ENCODE results near the gene TGM2. TPM values are rescaled to one million over a fixed set of nuclear protein-coding genes. Genes with fewer than 3 reads are reported as not detected.

TGM2 gene
- total RNA-seq, 2 experiments from 2014 or later = 0.35 TPM

DNA sequence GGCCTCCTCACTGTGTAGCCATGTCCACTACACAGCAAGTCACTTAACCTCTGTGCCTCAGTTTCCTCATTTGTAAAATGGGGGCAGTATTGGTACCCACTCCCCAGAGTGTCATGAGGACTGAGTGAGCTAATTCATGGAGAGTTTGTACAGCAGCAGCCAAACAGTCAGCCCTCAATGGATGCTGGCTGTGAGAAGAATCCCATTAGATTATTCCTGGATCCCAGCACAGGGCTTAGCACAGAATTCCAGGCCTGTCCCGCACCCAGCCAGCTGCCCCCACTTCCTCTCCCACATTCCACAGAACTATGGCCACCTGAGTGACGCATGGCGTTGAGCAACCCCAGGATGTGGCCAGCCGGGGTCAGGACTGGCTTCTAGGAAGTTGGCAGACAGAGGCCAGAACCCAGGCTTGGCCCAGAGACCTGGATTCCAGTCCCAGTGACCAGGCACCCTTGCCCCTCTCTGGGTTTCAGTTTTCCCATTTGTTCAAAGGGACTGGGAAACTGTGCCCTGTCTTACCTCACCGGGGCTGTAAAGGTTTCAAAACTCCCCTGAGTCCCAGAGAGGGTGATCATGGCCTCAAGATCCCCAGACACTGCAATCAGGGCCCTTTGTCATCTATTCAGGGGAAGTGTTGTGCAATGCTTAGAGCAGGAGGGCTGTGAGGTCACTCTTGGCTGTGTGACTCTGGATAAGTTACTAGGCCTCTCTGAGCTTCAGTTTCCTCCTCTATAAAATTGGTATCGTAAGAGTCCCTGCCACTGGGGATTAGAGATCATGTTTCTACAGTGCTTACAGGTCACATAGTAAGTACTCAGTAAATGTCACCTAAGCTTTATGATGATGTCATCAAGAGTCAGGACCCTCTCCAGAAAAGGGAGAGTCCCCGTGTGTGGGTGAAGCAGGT is 3.0 kb upstream of the TGM2 start:
- ATAC-seq (no peak), DNase-seq (no peak)
- no peak overlapping the region for H3K4me3 Mint-ChIP-seq
- no peaks in the 10 kb centered on the region for H3K36me3 Mint-ChIP-seq
- CTCF ChIA-PET = interaction anchor here (1.1 to 2.5 kb wide), 5 partner anchors 16 to 110 kb away, joined by 3 to 14 read pairs (median 7); no protein-coding TSS in a partner anchor
- H3K27ac Mint-ChIP-seq = no peak overlapping the region
- H3K4me1 Mint-ChIP-seq = peaks cover 20% of the 10 kb centered on the region
- peaks cover 28% of the 10 kb centered on the region for H3K27me3 Mint-ChIP-seq
- no peaks in the 10 kb centered on the region for H3K9me3 Mint-ChIP-seq (ENCODE audit: low read depth)

DNA sequence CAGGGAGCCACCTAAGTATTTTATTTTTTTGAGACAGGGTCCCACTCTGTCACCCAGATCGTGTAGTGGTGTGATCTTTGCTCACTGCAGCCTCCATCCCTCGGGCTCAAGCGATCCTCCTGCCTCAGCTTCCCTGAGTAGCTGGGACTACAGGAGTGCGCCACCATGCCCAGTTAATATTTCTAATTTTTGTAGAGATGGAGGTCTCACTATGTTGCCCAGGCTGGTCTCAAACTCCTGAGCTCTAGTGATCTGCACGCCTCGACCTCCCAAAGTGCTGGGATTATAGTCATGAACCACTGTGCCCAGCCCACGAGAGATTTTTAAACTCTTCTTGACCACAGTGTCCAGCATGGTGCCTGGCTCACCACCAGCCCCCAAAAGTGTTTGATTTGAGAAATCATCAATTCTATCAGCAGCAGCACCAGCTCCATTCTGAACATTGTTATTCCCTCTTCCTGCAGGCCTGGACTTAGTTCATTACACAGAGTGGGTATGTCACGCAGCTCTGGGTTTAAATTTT is 2.3 kb upstream of the TGM2 start:
- no peak overlapping the region for H3K4me3 Mint-ChIP-seq
- no peaks in the 10 kb centered on the region for H3K9me3 Mint-ChIP-seq (ENCODE audit: low read depth)
- DNase-seq = no peak
- H3K27me3 Mint-ChIP-seq = peaks cover 31% of the 10 kb centered on the region
- H3K4me1 Mint-ChIP-seq = peaks cover 20% of the 10 kb centered on the region
- ATAC-seq = no peak
- no peaks in the 10 kb centered on the region for H3K36me3 Mint-ChIP-seq
- H3K27ac Mint-ChIP-seq = no peak overlapping the region
- CTCF ChIA-PET = interaction anchor here (0.9 to 2.5 kb wide), 6 partner anchors 16 to 110 kb away, joined by 3 to 14 read pairs (median 5); no protein-coding TSS in a partner anchor

GRCh38 chr20:38166703-38167233 is 1.7 kb upstream of the TGM2 start:
- DNase-seq = no peak
- peaks cover 27% of the 10 kb centered on the region for H3K27me3 Mint-ChIP-seq
- no peak overlapping the region for H3K4me3 Mint-ChIP-seq
- no peaks in the 10 kb centered on the region for H3K9me3 Mint-ChIP-seq (ENCODE audit: low read depth)
- no peak for ATAC-seq
- H3K4me1 Mint-ChIP-seq = peaks cover 22% of the 10 kb centered on the region
- H3K36me3 Mint-ChIP-seq = no peaks in the 10 kb centered on the region
- H3K27ac Mint-ChIP-seq = no peak overlapping the region
- CTCF ChIA-PET = interaction anchor here (0.9 to 2.5 kb wide), 4 partner anchors 55 to 109 kb away, joined by 3 to 14 read pairs (median 7); no protein-coding TSS in a partner anchor

DNA sequence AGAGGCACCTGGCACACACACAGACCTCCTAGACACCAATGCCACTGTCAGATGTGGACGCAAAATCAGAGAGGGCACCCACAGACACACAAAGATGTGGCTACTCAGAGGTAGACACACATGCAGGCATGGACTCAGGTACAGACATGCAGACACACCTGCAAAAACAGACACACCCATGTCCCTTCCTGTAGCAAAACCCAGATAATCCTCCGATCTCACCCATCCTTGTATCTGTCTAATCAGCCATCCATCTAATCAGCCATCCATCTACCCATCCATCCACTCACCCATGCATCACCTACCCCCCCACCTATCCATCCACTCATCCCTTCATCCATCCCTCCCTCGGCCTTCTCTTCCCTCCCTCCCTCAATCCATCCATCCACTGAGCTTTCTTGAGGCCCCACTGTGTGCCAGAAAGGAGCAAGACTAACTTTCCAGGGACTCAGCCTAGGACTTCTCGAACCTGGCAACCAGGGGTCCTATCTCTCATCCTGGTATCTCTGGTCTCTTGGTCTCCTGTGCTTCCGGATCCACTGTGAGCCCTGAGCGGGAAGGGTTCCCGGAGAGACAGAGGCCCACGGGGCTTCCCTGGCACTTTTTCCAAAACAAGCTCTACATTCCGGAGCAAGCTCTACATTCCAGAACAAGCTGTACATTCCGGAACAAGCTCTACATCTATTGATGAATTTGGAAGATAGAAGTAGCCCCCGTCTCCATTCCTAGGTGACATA is 1.1 kb upstream of the TGM2 start:
- peaks cover 26% of the 10 kb centered on the region for H3K4me1 Mint-ChIP-seq
- CTCF ChIA-PET = interaction anchor here (2.1 to 2.5 kb wide), 3 partner anchors 55 to 108 kb away, joined by 7 to 14 read pairs (median 7); no protein-coding TSS in a partner anchor
- H3K36me3 Mint-ChIP-seq = no peaks in the 10 kb centered on the region
- no peak overlapping the region for H3K27ac Mint-ChIP-seq
- no peak overlapping the region for H3K4me3 Mint-ChIP-seq
- DNase-seq (no peak), ATAC-seq (no peak)
- H3K27me3 Mint-ChIP-seq = peaks cover 24% of the 10 kb centered on the region
- no peaks in the 10 kb centered on the region for H3K9me3 Mint-ChIP-seq (ENCODE audit: low read depth)

DNA sequence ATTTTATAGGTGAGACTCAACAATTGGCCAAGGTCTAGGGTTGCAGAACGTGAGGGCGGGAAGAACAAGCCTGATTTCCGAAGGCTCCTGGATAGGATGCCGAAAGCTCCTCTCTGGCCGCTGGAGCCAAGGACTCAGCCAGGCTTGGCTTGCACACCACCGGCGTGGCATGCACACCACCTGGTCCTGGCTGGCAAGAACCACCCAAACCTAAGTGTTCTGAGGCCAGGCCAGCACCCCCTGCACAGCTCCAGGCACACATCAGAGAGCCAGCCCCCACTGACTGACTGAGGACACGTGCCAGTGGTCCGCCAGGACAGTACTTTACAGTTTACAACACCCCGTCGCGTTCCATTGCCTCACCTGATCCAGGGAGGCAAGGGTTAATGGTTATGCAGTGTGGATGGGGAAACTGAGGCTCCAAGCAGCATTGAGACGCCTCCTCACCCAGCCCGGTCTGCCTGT is 414 bp downstream of the TGM2 start:
- H3K9me3 Mint-ChIP-seq (ENCODE audit: low read depth) = no peaks in the 10 kb centered on the region
- ATAC-seq (no peak), DNase-seq (no peak)
- H3K36me3 Mint-ChIP-seq = no peaks in the 10 kb centered on the region
- CTCF ChIA-PET = interaction anchor here (0.8 to 4.5 kb wide), 6 partner anchors 14 to 106 kb away, joined by 3 to 27 read pairs (median 6); no protein-coding TSS in a partner anchor
- peaks cover 24% of the 10 kb centered on the region for H3K27me3 Mint-ChIP-seq
- H3K4me1 Mint-ChIP-seq = peaks cover 32% of the 10 kb centered on the region
- no peak overlapping the region for H3K4me3 Mint-ChIP-seq
- H3K27ac Mint-ChIP-seq = no peak overlapping the region

GRCh38 chr20:38164069-38164468 is 1.0 kb downstream of the TGM2 start:
- Mint-ChIP-seq H3K27ac (no peak overlapping the region), H3K9me3 (ENCODE audit: low read depth) (no peaks in the 10 kb centered on the region), H3K4me3 (no peak overlapping the region), H3K4me1 (peaks cover 31% of the 10 kb centered on the region), H3K27me3 (peaks cover 24% of the 10 kb centered on the region), H3K36me3 (no peaks in the 10 kb centered on the region)
- no peak for ATAC-seq
- CTCF ChIA-PET = interaction anchor here (0.8 to 4.5 kb wide), 6 partner anchors 14 to 106 kb away, joined by 3 to 27 read pairs (median 6); no protein-coding TSS in a partner anchor
- DNase-seq = no peak

DNA sequence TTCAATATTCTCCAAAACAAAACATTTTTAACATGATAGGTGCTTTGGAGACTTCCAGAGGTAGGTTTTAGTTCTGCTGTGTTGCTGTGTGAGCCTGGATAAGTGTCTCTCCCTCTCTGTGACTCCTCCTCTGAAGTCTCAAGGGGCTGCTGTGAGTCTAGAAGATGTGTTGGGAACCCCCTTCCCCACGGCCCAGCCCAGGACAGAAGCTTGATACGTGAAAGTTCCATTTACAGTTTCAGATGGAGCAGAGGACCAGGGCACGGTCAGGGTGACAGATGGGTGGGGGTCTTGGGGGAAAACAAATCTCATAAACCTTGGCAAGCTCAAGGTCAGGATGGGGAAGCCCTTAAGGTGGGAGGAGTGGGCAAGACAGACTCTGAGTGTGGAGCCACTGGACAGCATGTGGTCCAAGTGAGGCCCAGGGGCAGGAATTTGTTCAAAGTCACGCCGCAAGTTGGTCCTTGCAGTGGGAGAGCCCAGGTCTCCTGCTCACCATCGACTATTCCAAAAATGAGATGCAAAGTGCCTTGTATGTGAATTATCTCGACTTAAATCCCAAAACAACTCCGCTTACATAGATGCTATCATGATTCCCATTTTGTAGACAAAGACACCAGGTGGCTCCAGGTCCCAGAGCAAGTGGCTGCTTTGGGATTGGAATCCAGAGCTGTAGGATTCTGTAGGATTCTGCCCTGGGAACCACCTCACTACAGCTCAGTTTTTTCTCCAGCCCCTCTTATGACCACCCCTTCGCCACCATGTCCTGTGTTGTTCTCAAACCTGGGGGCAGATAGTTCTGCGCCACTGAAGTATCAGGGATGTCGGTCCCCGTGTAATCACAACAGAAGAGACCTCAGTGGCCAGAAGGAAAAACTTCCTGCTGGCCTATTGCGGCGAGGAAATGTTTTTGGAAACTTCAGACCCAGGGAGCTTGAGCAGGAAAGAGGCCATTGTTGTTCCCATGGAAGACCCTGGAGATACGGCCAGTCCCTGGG is 1.9 kb downstream of the TGM2 start:
- peaks cover 24% of the 10 kb centered on the region for H3K27me3 Mint-ChIP-seq

DNA sequence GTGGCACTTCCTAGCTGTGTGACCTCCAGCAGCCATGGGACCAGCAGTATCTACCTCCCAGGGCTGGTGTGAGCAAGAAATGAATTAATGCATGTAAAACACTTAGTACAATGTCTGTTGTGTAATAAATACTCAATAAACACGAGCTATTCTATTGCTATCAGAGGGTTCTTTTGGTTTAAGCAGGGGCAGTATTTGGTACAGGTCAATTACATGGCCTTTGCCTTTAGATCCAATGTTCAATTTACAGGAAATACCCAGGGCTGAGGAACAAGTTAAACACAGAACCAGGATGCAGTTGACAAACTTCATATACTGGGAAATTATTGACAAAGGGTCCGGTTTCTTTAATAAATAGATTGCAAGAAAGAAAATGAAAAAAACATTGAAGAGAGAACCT is 2.9 kb downstream of the TGM2 start:
- H3K4me1 Mint-ChIP-seq = peaks cover 17% of the 10 kb centered on the region
- ATAC-seq = no peak
- H3K36me3 Mint-ChIP-seq = no peaks in the 10 kb centered on the region
- peaks cover 24% of the 10 kb centered on the region for H3K27me3 Mint-ChIP-seq
- CTCF ChIA-PET = interaction anchor here (4.5 kb wide), 1 partner anchor 104 kb away, joined by 27 read pairs; no protein-coding TSS in a partner anchor
- H3K9me3 Mint-ChIP-seq (ENCODE audit: low read depth) = no peaks in the 10 kb centered on the region
- no peak for DNase-seq
- H3K4me3 Mint-ChIP-seq = no peak overlapping the region
- H3K27ac Mint-ChIP-seq = no peak overlapping the region

More for the DNA sequence above, 1.9 kb downstream of the TGM2 start:
- Mint-ChIP-seq H3K9me3 (ENCODE audit: low read depth) (no peaks in the 10 kb centered on the region), H3K4me1 (peaks cover 22% of the 10 kb centered on the region), H3K36me3 (no peaks in the 10 kb centered on the region), H3K4me3 (no peak overlapping the region), H3K27ac (no peak overlapping the region)
- DNase-seq (no peak), ATAC-seq (no peak)
- CTCF ChIA-PET = interaction anchor here (0.7 to 4.5 kb wide), 5 partner anchors 9 to 105 kb away, joined by 3 to 27 read pairs (median 7); no protein-coding TSS in a partner anchor

GRCh38 chr20:38161412-38161774 is 3.7 kb downstream of the TGM2 start:
- Mint-ChIP-seq H3K9me3 (ENCODE audit: low read depth) (no peaks in the 10 kb centered on the region), H3K27me3 (peaks cover 24% of the 10 kb centered on the region)
- CTCF ChIA-PET = interaction anchor here (0.9 to 4.5 kb wide), 4 partner anchors 9 to 103 kb away, joined by 3 to 27 read pairs (median 4); no protein-coding TSS in a partner anchor

GRCh38 chr20:38159957-38160756 is 4.9 kb downstream of the TGM2 start:
- peaks cover 12% of the 10 kb centered on the region for H3K4me1 Mint-ChIP-seq
- H3K36me3 Mint-ChIP-seq = no peaks in the 10 kb centered on the region
- no peak overlapping the region for H3K27ac Mint-ChIP-seq
- DNase-seq (no peak), ATAC-seq (no peak)
- no peak overlapping the region for H3K4me3 Mint-ChIP-seq
- CTCF ChIA-PET = interaction anchor here (0.9 to 1.7 kb wide), 2 partner anchors 8 to 61 kb away, joined by 3 to 6 read pairs; no protein-coding TSS in a partner anchor
- H3K9me3 Mint-ChIP-seq (ENCODE audit: low read depth) = no peaks in the 10 kb centered on the region
- H3K27me3 Mint-ChIP-seq = peaks cover 22% of the 10 kb centered on the region

More at GRCh38 chr20:38161412-38161774, 3.7 kb downstream of the TGM2 start:
- ATAC-seq (no peak), DNase-seq (no peak)
- Mint-ChIP-seq H3K36me3 (no peaks in the 10 kb centered on the region), H3K4me1 (peaks cover 17% of the 10 kb centered on the region), H3K4me3 (no peak overlapping the region), H3K27ac (no peak overlapping the region)

GRCh38 chr20:38159566-38159956 is 5.5 kb downstream of the TGM2 start:
- Mint-ChIP-seq H3K27me3 (peaks cover 18% of the 10 kb centered on the region), H3K4me1 (peaks cover 12% of the 10 kb centered on the region), H3K4me3 (no peak overlapping the region), H3K9me3 (ENCODE audit: low read depth) (no peaks in the 10 kb centered on the region), H3K27ac (no peak overlapping the region), H3K36me3 (no peaks in the 10 kb centered on the region)
- CTCF ChIA-PET = no interaction called here
- no peak for ATAC-seq
- DNase-seq = no peak

Data from activated CD8-positive, alpha-beta memory T cell treated with anti-CD3 and anti-CD28 coated beads, Interleukin-2, amount 10 ng/mL, durations not matched to agents 7 days and 5 days (primary cell).